Fibroblast of lung (primary cell): ENCODE results near the gene FIZ1.

Source experiments
- CTCF ChIP-seq, 2 donors: IDR thresholded peaks in 1 of 2; conservative IDR thresholded peaks in 1 of 2; 1 replicate in 1 of 2; 2 replicates in 1 of 2; pipeline ENCODE4 v1.5.1; 2011 to 2012; ENCODE audit warnings: low read length in 2 of 2, control low read depth in 1 of 2, inconsistent platforms in 1 of 2, low read depth in 1 of 2, mild to moderate bottlenecking in 1 of 2
- EZH2 ChIP-seq: IDR thresholded peaks from 2 replicates; pipeline ENCODE4 v1.5.1; 2012; ENCODE audit warnings: low read length, control low read depth, mild to moderate bottlenecking; ENCODE audit errors: missing control alignments

GRCh38 chr19:55566823-55567222, 32.5 kb downstream of the FIZ1 start:
- TF ChIP-seq CTCF (conservative IDR thresholded peaks at IDR 0.05 in 1 of 2, IDR thresholded peaks at IDR 0.05 in 1 of 2; ENCODE audit: low read depth in 1 of 2, low read length in 2 of 2), result no peak
- no peak for TF ChIP-seq EZH2
